Calu3 (cell line): ENCODE results near the gene NTF3. TPM values are rescaled to one million over a fixed set of nuclear protein-coding genes. Genes with fewer than 3 reads are reported as not detected.

Experiments used
- BruUV-seq: library from RNA; stranded (reverse); fragments of 400-500 nt; replicated peaks from 2 replicates; lab custom pipeline; 2021; lab: Mats Ljungman, UMichigan
- CTCF ChIA-PET: fragments of 300-600 bp; sonication (Branson Sonifier 250); formaldehyde crosslinking; loops from one replicate; lab custom pipeline; 2022; ENCODE audit warnings: antibody characterized with exemption; lab: Charles Lee
- DNase-seq: peaks from one replicate; pipeline ENCODE4 v3.0.0; 2022
- H3K27ac Mint-ChIP-seq: one replicate; pipeline ENCODE4 v1.8.0; 2022; ENCODE audit warnings: mixed read lengths; ENCODE audit not compliant: unreplicated experiment
- H3K27me3 Mint-ChIP-seq: one replicate; pipeline ENCODE4 v1.8.0; 2022; ENCODE audit warnings: mixed read lengths; ENCODE audit not compliant: unreplicated experiment
- H3K36me3 Mint-ChIP-seq: one replicate; pipeline ENCODE4 v1.8.0; 2022; ENCODE audit warnings: mild to moderate bottlenecking, moderate library complexity, mixed read lengths; ENCODE audit not compliant: insufficient read depth, unreplicated experiment
- H3K4me1 Mint-ChIP-seq: one replicate; pipeline ENCODE4 v1.8.0; 2022; ENCODE audit warnings: mild to moderate bottlenecking, low read depth, mixed read lengths; ENCODE audit not compliant: unreplicated experiment
- H3K4me3 Mint-ChIP-seq: one replicate; pipeline ENCODE4 v1.8.0; 2022; ENCODE audit warnings: mild to moderate bottlenecking, low read depth, moderate library complexity, mixed read lengths; ENCODE audit not compliant: unreplicated experiment
- H3K9me3 Mint-ChIP-seq: one replicate; pipeline ENCODE4 v1.8.0; 2022; ENCODE audit warnings: low read depth, mixed read lengths; ENCODE audit not compliant: unreplicated experiment
- CTCF ChIP-seq: fragments of 200-600 bp; IDR thresholded peaks from one replicate; pipeline ENCODE4 v1.8.0; 2022; ENCODE audit warnings: antibody characterized with exemption; ENCODE audit not compliant: unreplicated experiment
- intact Hi-C: fragments of 100-400 bp; cut with micrococcal nuclease; formaldehyde crosslinking; loops from one replicate; pipeline ENCODE4 v1.10.0; 2022; ENCODE audit not compliant: unreplicated experiment
- total RNA-seq: library from RNA; stranded (reverse); gene quantifications from 2 replicates; pipeline ENCODE4 v1.2.3, GENCODE V29; 2022

NTF3 gene
- total RNA-seq, 1 experiment from 2014 or later = not detected

GRCh38 chr12:5470703-5471102 lies 38.8 kb downstream of the NTF3 start:
- intact Hi-C loops = no loop called here
- TF ChIP-seq CTCF = no peak
- no peak overlapping the region for H3K4me3 Mint-ChIP-seq
- no TSS peak for BruUV-seq
- no peaks in the 10 kb centered on the region for H3K4me1 Mint-ChIP-seq
- no peaks in the 10 kb centered on the region for H3K36me3 Mint-ChIP-seq
- DNase-seq = no peak
- CTCF ChIA-PET = no interaction called here
- H3K27ac Mint-ChIP-seq = no peak overlapping the region
- peaks cover 3% of the 10 kb centered on the region for H3K9me3 Mint-ChIP-seq
- no peaks in the 10 kb centered on the region for H3K27me3 Mint-ChIP-seq

GRCh38 chr12:5473076-5473782 lies 41.3 kb downstream of the NTF3 start:
- H3K4me1 Mint-ChIP-seq = no peaks in the 10 kb centered on the region
- no peaks in the 10 kb centered on the region for H3K36me3 Mint-ChIP-seq
- intact Hi-C loops = no loop called here
- CTCF ChIA-PET = interaction anchor here (0.6 kb wide), 1 partner anchor 1759 kb away, joined by 5 read pairs; no protein-coding TSS in a partner anchor
- no peaks in the 10 kb centered on the region for H3K27me3 Mint-ChIP-seq
- no peak overlapping the region for H3K27ac Mint-ChIP-seq
- peaks cover 3% of the 10 kb centered on the region for H3K9me3 Mint-ChIP-seq
- TF ChIP-seq CTCF = no peak
- H3K4me3 Mint-ChIP-seq = no peak overlapping the region
- DNase-seq = no peak
- BruUV-seq = no TSS peak

- no peak for DNase-seq
- no peaks in the 10 kb centered on the region for H3K4me1 Mint-ChIP-seq
- H3K9me3 Mint-ChIP-seq = peaks cover 3% of the 10 kb centered on the region
- no peak overlapping the region for H3K4me3 Mint-ChIP-seq
- CTCF ChIA-PET = interaction anchor here (0.6 kb wide), 1 partner anchor 1758 kb away, joined by 5 read pairs; no protein-coding TSS in a partner anchor
- no peaks in the 10 kb centered on the region for H3K36me3 Mint-ChIP-seq
- no peak overlapping the region for H3K27ac Mint-ChIP-seq
- intact Hi-C loops = no loop called here
- H3K27me3 Mint-ChIP-seq = no peaks in the 10 kb centered on the region
- TF ChIP-seq CTCF = no peak
- BruUV-seq = no TSS peak
Observed at GRCh38 chr12:5473783-5474116, 41.8 kb downstream of the NTF3 start.

GRCh38 chr12:5476356-5476755 lies 44.4 kb downstream of the NTF3 start:
- no peaks in the 10 kb centered on the region for H3K9me3 Mint-ChIP-seq
- BruUV-seq = no TSS peak
- CTCF ChIA-PET = interaction anchor here (0.7 kb wide), 1 partner anchor 17 kb away, joined by 3 read pairs; no protein-coding TSS in a partner anchor

More at GRCh38 chr12:5476356-5476755, 44.4 kb downstream of the NTF3 start:
- intact Hi-C loops = no loop called here
- H3K4me1 Mint-ChIP-seq = no peaks in the 10 kb centered on the region
- H3K27me3 Mint-ChIP-seq = no peaks in the 10 kb centered on the region
- DNase-seq = no peak
- no peak overlapping the region for H3K27ac Mint-ChIP-seq
- TF ChIP-seq CTCF = no peak
- no peaks in the 10 kb centered on the region for H3K36me3 Mint-ChIP-seq
- H3K4me3 Mint-ChIP-seq = no peak overlapping the region
